GM19452 (cell line): Measurements from ENCODE around the gene MEX3C.

Source experiments
- ATAC-seq: cut with Tn5 transposase; IDR thresholded peaks from one replicate; pipeline ENCODE4 v1.9.1; 2021; ENCODE audit not compliant: unreplicated experiment

Gene MEX3C

GRCh38 chr18:51157215-51157614, 40.3 kb downstream of the MEX3C start:
- ATAC-seq = no peak

GRCh38 chr18:51154431-51155063, 42.9 kb downstream of the MEX3C start:
- no peak for ATAC-seq

GRCh38 chr18:51153659-51154371, 43.7 kb downstream of the MEX3C start:
- peak; percentile 78 for ATAC-seq

- no peak for ATAC-seq
These were observed 45.6 kb downstream of the MEX3C start for GRCh38 chr18:51151568-51152511.

- ATAC-seq = no peak
These were observed 46.3 kb downstream of the MEX3C start for GRCh38 chr18:51151185-51151567.

- ATAC-seq = no peak
These were observed 47.3 kb downstream of the MEX3C start for GRCh38 chr18:51150113-51150700.

- ATAC-seq = no peak
These were observed 47.8 kb downstream of the MEX3C start for GRCh38 chr18:51149670-51150069.

GRCh38 chr18:51146909-51147308, 50.6 kb downstream of the MEX3C start:
- no peak for ATAC-seq

GRCh38 chr18:51138936-51139335, 58.5 kb downstream of the MEX3C start:
- ATAC-seq = no peak

- ATAC-seq = no peak
These were observed 59.6 kb downstream of the MEX3C start for GRCh38 chr18:51137891-51138290.

- ATAC-seq = no peak
These were observed 60.3 kb downstream of the MEX3C start for GRCh38 chr18:51137026-51137729.

GRCh38 chr18:51135795-51136194, 61.7 kb downstream of the MEX3C start:
- ATAC-seq = no peak

- ATAC-seq = no peak
These were observed 62.1 kb downstream of the MEX3C start for GRCh38 chr18:51135364-51135763.

GRCh38 chr18:51134721-51135120, 62.8 kb downstream of the MEX3C start:
- no peak for ATAC-seq

GRCh38 chr18:51133580-51134160, 63.8 kb downstream of the MEX3C start:
- ATAC-seq = no peak

GRCh38 chr18:51132256-51132935, 65.1 kb downstream of the MEX3C start:
- ATAC-seq = no peak

- no peak for ATAC-seq
These were observed 68.9 kb downstream of the MEX3C start for GRCh38 chr18:51128533-51128932.

GRCh38 chr18:51127664-51128063, 69.8 kb downstream of the MEX3C start:
- no peak for ATAC-seq

- no peak for ATAC-seq
These were observed 71.5 kb downstream of the MEX3C start for GRCh38 chr18:51125976-51126375.
